ENCODE data around the gene ZNF521. TPM values are rescaled to one million over a fixed set of nuclear protein-coding genes. Genes with fewer than 3 reads are reported as not detected.

Gene ZNF521
- total and polyA plus RNA-seq, 2 of the 13 experiments (the other 11 are each of a cell fraction or from before 2014, with no cell fraction given) = 0.02 TPM; not detected in 1

GRCh38 chr18:25256439-25256838 lies 95.5 kb downstream of the ZNF521 start:
- no peak overlapping the region for H3K4me2 ChIP-seq (ENCODE audit: low read depth, low read length)
- H3K9ac ChIP-seq (ENCODE audit: insufficient read depth, low read depth, low read length) = no peak overlapping the region
- no TSS peak for BruUV-seq (replicated peaks)
- CTCF ChIA-PET (ENCODE audit: low intra/inter-chr PET ratio, low total read pairs) = no interaction called here
- no peak for DNase-seq (ENCODE audit: low spot score)
- TF ChIP-seq ZBTB2 (CRISPR knock-in tag; IDR thresholded peaks at IDR 0.05; ENCODE audit: low read depth) (no peak), HNRNPH1 (optimal IDR thresholded peaks at IDR 0.05; ENCODE audit: low read depth, low read length) (no peak), RERE (CRISPR knock-in tag; IDR thresholded peaks at IDR 0.05; ENCODE audit: low read depth) (no peak), KLF11 (CRISPR knock-in tag; IDR thresholded peaks at IDR 0.05) (no peak), ZNF30 (CRISPR knock-in tag; IDR thresholded peaks at IDR 0.05) (no peak), SP1 (IDR thresholded peaks at IDR 0.05) (no peak), SP1 (CRISPR knock-in tag; IDR thresholded peaks at IDR 0.05) (no peak), LCORL (IDR thresholded peaks at IDR 0.05) (no peak), LCORL (CRISPR knock-in tag; IDR thresholded peaks at IDR 0.05) (no peak)
- H3K36me3 ChIP-seq (replicated peaks in 1 of 2; ENCODE audit: control insufficient read depth in 1 of 2, insufficient read depth in 2 of 2, low read length in 2 of 2) = no peaks in the 10 kb centered on the region
- H3K27ac ChIP-seq (ENCODE audit: extremely low read length, insufficient read depth, low read length) = no peak overlapping the region
- H4K20me1 ChIP-seq (ENCODE audit: insufficient read depth, low read length) = no peaks in the 10 kb centered on the region
- H3K9me3 ChIP-seq (ENCODE audit: low read length) = no peaks in the 10 kb centered on the region
- ATAC-seq = no peak
- no peaks in the 10 kb centered on the region for H3K4me1 ChIP-seq (ENCODE audit: insufficient read depth, low read length)
- no peak for FAIRE-seq
- in situ Hi-C loops (cut with HindIII; ENCODE audit: extremely low pct_ligation_motif_present, low pct_unique_long_range_greater_than_20kb) (no loop called here), intact Hi-C loops (cut with micrococcal nuclease; ENCODE audit: unreplicated experiment) (no loop called here)
- H3K27me3 ChIP-seq (ENCODE audit: control insufficient read depth in 1 of 2, insufficient read depth in 2 of 2, low read length in 2 of 2) = no peaks in the 10 kb centered on the region; a peak in 1 of 5 replicates
- H2AFZ ChIP-seq (ENCODE audit: low read length) = no peak overlapping the region
- WGBS (ENCODE audit: low lambda C conversion rate) = 1% methylated on average over 4 of the region's 4 CpGs
- no peaks in the 10 kb centered on the region for H3K79me2 ChIP-seq (ENCODE audit: insufficient read depth, low read length)
- H3K4me3 ChIP-seq (replicated peaks in 1 of 3; ENCODE audit: insufficient read depth in 1 of 3, low read depth in 2 of 3, low read length in 3 of 3) = no peak overlapping the region
- POLR2A ChIA-PET = no interaction called here
